Left ventricle myocardium inferior (tissue), 1 donor: Measurements from ENCODE around the gene LARGE1. TPM values are rescaled to one million over a fixed set of nuclear protein-coding genes. Genes with fewer than 3 reads are reported as not detected.

ENCODE experiments used
- DNase-seq: peaks from one replicate; pipeline ENCODE4 v3.0.0-alpha.2; 2020
- H3K27ac ChIP-seq: fragments of 200-600 bp; replicated peaks from 2 replicates; pipeline ENCODE4 v1.8.0; 2021
- H3K27me3 ChIP-seq: fragments of 200-600 bp; 2 replicates; pipeline ENCODE4 v1.8.0; 2021; ENCODE audit warnings: low read depth
- H3K36me3 ChIP-seq: fragments of 200-600 bp; 2 replicates; pipeline ENCODE4 v1.8.0; 2021
- H3K4me1 ChIP-seq: fragments of 200-600 bp; 2 replicates; pipeline ENCODE4 v1.8.0; 2021
- H3K4me3 ChIP-seq: fragments of 200-600 bp; 2 replicates; pipeline ENCODE4 v1.8.0; 2021; ENCODE audit warnings: mild to moderate bottlenecking, moderate library complexity
- H3K9me3 ChIP-seq: fragments of 200-600 bp; replicated peaks from 2 replicates; pipeline ENCODE4 v1.8.0; 2021
- CTCF ChIP-seq: fragments of 200-600 bp; IDR thresholded peaks from 2 replicates; pipeline ENCODE4 v1.8.0; 2021; ENCODE audit warnings: antibody characterized with exemption, mild to moderate bottlenecking, borderline replicate concordance
- intact Hi-C: fragments of 100-400 bp; cut with micrococcal nuclease; formaldehyde crosslinking; loops from one replicate; pipeline ENCODE4 v1.11.0; 2022
- total RNA-seq: library from RNA; stranded (reverse); fragmentation: NEBNext Ultra II Directional; extraction: Animal tissue kit (Norgen Biotek cat#: 25700); gene quantifications from one replicate; pipeline ENCODE4 v1.2.1, GENCODE V29; 2021
- donor health status: DM: no; HTN: yes; CAD: no; lungs with severe emphysema.

The LARGE1 gene
- total RNA-seq, 1 donor from 2014 or later, result 117 TPM

DNA sequence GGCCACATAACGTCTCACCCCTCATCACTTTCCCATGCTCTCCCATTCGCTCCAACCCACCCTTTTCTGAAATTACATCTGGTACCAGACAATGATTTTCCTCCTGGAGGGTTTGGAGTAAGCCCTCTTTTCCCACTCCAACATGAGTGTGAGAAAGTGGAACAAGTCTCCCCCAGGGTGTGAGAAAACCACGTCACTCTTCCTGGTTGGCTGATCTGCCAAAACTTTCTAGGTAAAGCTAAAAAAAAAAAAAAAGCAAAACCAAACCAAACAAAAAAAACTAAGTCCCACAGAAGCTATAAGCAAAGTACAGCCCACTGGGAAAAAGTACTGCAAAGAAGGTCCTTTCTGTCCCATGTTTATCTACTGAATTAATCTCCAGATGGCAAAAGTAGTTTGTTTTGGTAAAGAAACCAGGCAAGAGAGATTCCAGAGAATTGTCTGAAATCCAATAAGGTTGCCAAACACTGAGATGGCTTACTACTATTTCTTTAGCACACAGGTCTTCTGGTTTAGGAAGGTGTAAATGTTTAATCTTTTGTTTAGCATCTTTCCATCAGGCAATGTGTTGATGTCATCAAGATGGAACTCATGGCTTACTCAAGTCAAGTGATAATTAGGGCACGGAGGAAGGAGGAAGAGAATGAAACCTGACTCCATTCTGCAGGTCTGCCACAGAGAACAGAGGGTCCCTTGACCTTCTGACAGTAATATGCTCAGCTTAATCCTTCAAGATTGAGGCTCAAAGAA, 395.6 kb downstream of the LARGE1 start:
- no peak for TF ChIP-seq CTCF
- DNase-seq, result no peak
- no peaks in the 10 kb centered on the region for H3K27me3 ChIP-seq
- H3K27ac ChIP-seq, result no peak overlapping the region
- H3K36me3 ChIP-seq, result peaks cover 7% of the 10 kb centered on the region
- H3K4me3 ChIP-seq, result no peak overlapping the region
- intact Hi-C loops, result no loop called here
- H3K4me1 ChIP-seq, result peaks cover 50% of the 10 kb centered on the region
- H3K9me3 ChIP-seq, result peaks cover 6% of the 10 kb centered on the region

GRCh38 chr22:33521879-33522665, 398.2 kb downstream of the LARGE1 start:
- DNase-seq, result no peak
- Histone ChIP-seq H3K4me3 (no peak overlapping the region), H3K4me1 (peaks cover 38% of the 10 kb centered on the region), H3K36me3 (peaks cover 7% of the 10 kb centered on the region), H3K9me3 (peaks cover 6% of the 10 kb centered on the region), H3K27me3 (no peaks in the 10 kb centered on the region), H3K27ac (no peak overlapping the region)
- intact Hi-C loops, result no loop called here
- no peak for TF ChIP-seq CTCF

- peaks cover 7% of the 10 kb centered on the region for H3K36me3 ChIP-seq
- H3K9me3 ChIP-seq, result peaks cover 6% of the 10 kb centered on the region
- no peaks in the 10 kb centered on the region for H3K27me3 ChIP-seq
- no peak for TF ChIP-seq CTCF
- DNase-seq, result no peak
- H3K27ac ChIP-seq, result no peak overlapping the region
- peaks cover 38% of the 10 kb centered on the region for H3K4me1 ChIP-seq
- intact Hi-C loops, result no loop called here
- no peak overlapping the region for H3K4me3 ChIP-seq
Measured at GRCh38 chr22:33520904-33521780, 399.1 kb downstream of the LARGE1 start.

- no peak overlapping the region for H3K27ac ChIP-seq
- H3K27me3 ChIP-seq, result no peaks in the 10 kb centered on the region
- no peak for DNase-seq
Measured at GRCh38 chr22:33519974-33520903, 400.0 kb downstream of the LARGE1 start.

More at GRCh38 chr22:33519974-33520903, 400.0 kb downstream of the LARGE1 start:
- Histone ChIP-seq H3K36me3 (peaks cover 7% of the 10 kb centered on the region), H3K4me3 (no peak overlapping the region), H3K4me1 (peaks cover 46% of the 10 kb centered on the region), H3K9me3 (peaks cover 6% of the 10 kb centered on the region)
- intact Hi-C loops, result loop anchor here (2.0 kb wide), 1 partner anchor 59 kb away; no protein-coding TSS in a partner anchor
- TF ChIP-seq CTCF, result no peak
